Measurements from ENCODE around the gene NEURL2. TPM values are rescaled to one million over a fixed set of nuclear protein-coding genes. Genes with fewer than 3 reads are reported as not detected.

Gene NEURL2
- total RNA-seq, 1 donor from 2014 or later = 7.4 TPM

DNA sequence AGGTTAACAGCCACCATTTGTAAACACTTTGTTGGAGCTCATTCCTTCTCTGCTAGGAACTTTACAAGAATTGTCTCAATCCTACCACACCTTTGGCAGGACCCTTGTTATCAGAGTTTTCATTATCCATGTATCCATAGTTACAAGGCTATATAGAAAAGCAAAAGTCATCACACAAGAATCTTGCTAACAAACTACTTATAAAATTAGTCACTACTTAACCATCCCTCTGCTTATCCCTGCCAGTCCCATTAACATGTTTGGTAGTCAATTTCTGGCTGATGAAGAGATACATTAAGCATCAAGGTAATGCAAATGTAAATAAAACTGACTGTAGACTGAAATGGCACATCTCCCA, 23.2 kb downstream of the NEURL2 start:
- no peak overlapping the region for H3K27ac Mint-ChIP-seq (ENCODE audit: unreplicated experiment)
- H3K9me3 Mint-ChIP-seq (ENCODE audit: unreplicated experiment) = no peaks in the 10 kb centered on the region
- TF ChIP-seq, protein P1, sequence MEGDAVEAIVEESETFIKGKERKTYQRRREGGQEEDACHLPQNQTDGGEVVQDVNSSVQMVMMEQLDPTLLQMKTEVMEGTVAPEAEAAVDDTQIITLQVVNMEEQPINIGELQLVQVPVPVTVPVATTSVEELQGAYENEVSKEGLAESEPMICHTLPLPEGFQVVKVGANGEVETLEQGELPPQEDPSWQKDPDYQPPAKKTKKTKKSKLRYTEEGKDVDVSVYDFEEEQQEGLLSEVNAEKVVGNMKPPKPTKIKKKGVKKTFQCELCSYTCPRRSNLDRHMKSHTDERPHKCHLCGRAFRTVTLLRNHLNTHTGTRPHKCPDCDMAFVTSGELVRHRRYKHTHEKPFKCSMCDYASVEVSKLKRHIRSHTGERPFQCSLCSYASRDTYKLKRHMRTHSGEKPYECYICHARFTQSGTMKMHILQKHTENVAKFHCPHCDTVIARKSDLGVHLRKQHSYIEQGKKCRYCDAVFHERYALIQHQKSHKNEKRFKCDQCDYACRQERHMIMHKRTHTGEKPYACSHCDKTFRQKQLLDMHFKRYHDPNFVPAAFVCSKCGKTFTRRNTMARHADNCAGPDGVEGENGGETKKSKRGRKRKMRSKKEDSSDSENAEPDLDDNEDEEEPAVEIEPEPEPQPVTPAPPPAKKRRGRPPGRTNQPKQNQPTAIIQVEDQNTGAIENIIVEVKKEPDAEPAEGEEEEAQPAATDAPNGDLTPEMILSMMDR (IDR thresholded peaks at IDR 0.05) = no peak
- DNase-seq (ENCODE audit: extremely low spot score, unreplicated experiment) = no peak
- H3K4me1 Mint-ChIP-seq (ENCODE audit: unreplicated experiment) = no peaks in the 10 kb centered on the region
- no peak overlapping the region for H3K4me3 Mint-ChIP-seq (ENCODE audit: unreplicated experiment)
- peaks cover 2% of the 10 kb centered on the region for H3K36me3 Mint-ChIP-seq (ENCODE audit: unreplicated experiment)
- no peaks in the 10 kb centered on the region for H3K27me3 Mint-ChIP-seq (ENCODE audit: unreplicated experiment)

DNA sequence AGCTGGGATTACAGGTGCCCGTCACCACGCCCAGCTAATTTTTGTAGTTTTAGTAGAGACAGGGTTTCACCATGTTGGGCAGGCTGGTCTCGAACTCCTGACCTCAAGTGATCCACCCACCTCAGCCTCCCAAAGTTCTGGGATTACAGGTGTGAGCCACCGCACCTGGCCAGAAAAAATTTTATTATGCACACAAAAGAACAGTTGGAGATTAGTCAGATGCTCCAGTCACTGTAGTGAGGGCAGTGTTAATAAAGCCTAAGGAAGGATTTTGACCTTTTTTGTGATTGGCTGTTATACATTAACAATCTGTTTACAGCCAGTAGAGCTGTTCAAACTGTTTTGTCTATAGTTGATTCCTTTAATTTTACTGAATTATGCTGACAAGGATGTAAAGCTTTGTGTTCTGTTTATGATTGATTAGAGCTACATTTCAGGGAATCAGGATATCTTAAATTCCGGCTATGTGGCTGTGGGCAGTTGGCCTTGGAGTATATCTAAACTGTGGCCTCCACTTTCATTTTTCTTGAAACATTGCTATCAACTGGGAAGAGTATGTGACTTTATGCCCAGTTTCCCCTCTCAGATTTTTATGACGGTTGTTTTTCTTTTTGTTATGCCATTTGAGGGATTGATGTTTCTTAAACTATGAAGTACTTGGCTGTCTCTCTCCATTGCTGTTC, 23.7 kb downstream of the NEURL2 start:
- Mint-ChIP-seq H3K9me3 (ENCODE audit: unreplicated experiment) (no peaks in the 10 kb centered on the region), H3K27ac (ENCODE audit: unreplicated experiment) (no peak overlapping the region), H3K27me3 (ENCODE audit: unreplicated experiment) (no peaks in the 10 kb centered on the region), H3K36me3 (ENCODE audit: unreplicated experiment) (peaks cover 2% of the 10 kb centered on the region), H3K4me1 (ENCODE audit: unreplicated experiment) (no peaks in the 10 kb centered on the region), H3K4me3 (ENCODE audit: unreplicated experiment) (no peak overlapping the region)
- no peak for DNase-seq (ENCODE audit: extremely low spot score, unreplicated experiment)
- TF ChIP-seq, protein P1 (IDR thresholded peaks at IDR 0.05) = no peak

DNA sequence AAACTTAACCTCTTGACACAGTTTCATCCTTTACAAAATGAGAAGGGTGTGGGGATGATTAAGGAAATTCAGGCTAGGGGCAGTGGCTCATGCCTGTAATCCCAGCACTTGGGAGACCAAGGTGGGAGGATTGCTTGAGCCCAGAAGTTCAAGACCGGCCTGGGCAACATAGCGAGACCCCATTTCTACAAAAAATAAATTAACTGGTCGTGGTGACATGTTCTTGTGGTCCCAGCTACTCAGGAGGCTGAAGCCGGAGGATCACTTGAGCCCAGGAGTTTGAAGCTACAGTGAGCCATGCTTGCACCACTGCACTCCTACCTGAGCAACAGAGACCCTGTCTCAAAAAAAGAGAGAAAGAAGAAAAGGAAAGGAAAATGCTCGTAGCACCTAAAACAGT, 24.6 kb downstream of the NEURL2 start:
- Mint-ChIP-seq H3K4me3 (ENCODE audit: unreplicated experiment) (no peak overlapping the region), H3K4me1 (ENCODE audit: unreplicated experiment) (no peaks in the 10 kb centered on the region), H3K27ac (ENCODE audit: unreplicated experiment) (no peak overlapping the region), H3K9me3 (ENCODE audit: unreplicated experiment) (no peaks in the 10 kb centered on the region), H3K36me3 (ENCODE audit: unreplicated experiment) (peaks cover 2% of the 10 kb centered on the region), H3K27me3 (ENCODE audit: unreplicated experiment) (no peaks in the 10 kb centered on the region)
- DNase-seq (ENCODE audit: extremely low spot score, unreplicated experiment) = no peak
- TF ChIP-seq, protein P1 (IDR thresholded peaks at IDR 0.05) = no peak

DNA sequence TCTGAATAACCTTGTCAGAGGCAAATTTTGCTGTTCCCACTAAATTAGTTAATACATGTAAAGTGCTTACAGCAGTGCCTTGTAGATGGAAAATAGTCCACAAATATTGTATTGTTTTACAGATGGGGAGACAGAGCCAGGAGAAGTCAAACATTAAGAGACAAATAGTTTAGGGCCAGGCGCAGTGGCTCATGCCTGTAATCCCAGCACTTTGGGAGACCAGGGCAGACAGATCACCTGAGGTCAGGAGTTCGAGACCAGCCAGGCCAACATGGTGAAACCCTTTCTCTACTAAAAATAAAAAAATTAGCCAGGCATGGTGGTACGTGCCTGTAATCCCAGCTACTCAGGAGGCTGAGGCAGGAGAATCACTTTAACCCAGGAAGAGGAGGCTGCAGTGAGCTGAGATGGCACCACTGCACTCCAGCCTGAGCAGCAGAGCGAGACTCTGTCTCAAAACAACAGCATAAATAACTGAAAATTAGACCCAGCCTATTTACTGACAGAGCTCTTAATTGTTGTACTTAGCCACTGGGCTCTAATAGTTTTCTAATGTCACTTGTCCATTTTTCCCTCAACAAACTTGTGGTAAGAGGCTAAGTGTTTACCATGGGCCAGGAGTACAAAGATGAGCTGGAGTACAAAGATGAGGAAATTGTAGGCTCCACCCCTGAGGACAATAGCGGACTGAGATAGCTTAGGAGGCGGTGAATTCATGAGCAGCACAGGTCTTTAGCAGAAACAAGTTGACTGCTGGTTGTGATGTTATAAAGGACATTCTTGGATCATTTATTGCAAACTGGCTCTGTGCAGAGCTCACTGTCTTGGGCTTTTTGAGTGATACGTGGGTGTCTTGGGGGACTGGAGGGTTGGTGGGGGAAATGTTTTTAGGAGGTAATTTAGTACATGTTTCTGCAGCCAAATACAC, 27.2 kb downstream of the NEURL2 start:
- DNase-seq (ENCODE audit: extremely low spot score, unreplicated experiment) = no peak
- Mint-ChIP-seq H3K4me1 (ENCODE audit: unreplicated experiment) (peaks cover 15% of the 10 kb centered on the region), H3K27ac (ENCODE audit: unreplicated experiment) (no peak overlapping the region), H3K27me3 (ENCODE audit: unreplicated experiment) (no peaks in the 10 kb centered on the region), H3K36me3 (ENCODE audit: unreplicated experiment) (peaks cover 2% of the 10 kb centered on the region), H3K4me3 (ENCODE audit: unreplicated experiment) (no peak overlapping the region), H3K9me3 (ENCODE audit: unreplicated experiment) (no peaks in the 10 kb centered on the region)
- TF ChIP-seq, protein P1 (IDR thresholded peaks at IDR 0.05) = no peak

Data from osteocyte (in vitro differentiated cells).